Endothelial cell of umbilical vein (primary cell): ENCODE results near the gene FHIT. TPM values are rescaled to one million over a fixed set of nuclear protein-coding genes. Genes with fewer than 3 reads are reported as not detected.

Experiments used
- BruUV-seq: library from RNA; stranded (reverse); fragments of 400-500 nt; replicated peaks from 2 replicates; lab custom pipeline; 2021; lab: Mats Ljungman, UMichigan
- CTCF ChIA-PET: fragments of 300-600, 350-600 bp; sonication (Branson Sonifier 250); formaldehyde crosslinking; loops from one replicate; lab custom pipeline; 2021; ENCODE audit warnings: antibody characterized with exemption, inconsistent platforms; lab: Charles Lee
- POLR2A ChIA-PET: fragments of 300-600, 350-600 bp; sonication (Branson Sonifier 250); formaldehyde crosslinking; loops from one replicate; lab custom pipeline; 2021; ENCODE audit warnings: antibody characterized with exemption, inconsistent platforms; lab: Charles Lee
- DNase-seq: peaks from one replicate; pipeline ENCODE4 v3.0.0-alpha.2; 2011; ENCODE audit warnings: low read depth, low spot score
- FAIRE-seq: peaks from 2 replicates; lab custom pipeline; 2011; peaks lifted over from hg19 to GRCh38; lab: Jason Lieb, UNC
- H2AFZ ChIP-seq: 2 replicates; pipeline ENCODE4 v1.6.0; 2012; ENCODE audit warnings: low read depth, low read length, control low read depth, inconsistent platforms
- H3K27ac ChIP-seq: 2 replicates; pipeline ENCODE4 v1.5.1; 2011; ENCODE audit warnings: low read depth, mild to moderate bottlenecking, control low read depth, low read length, moderate library complexity; ENCODE audit not compliant: insufficient read depth
- H3K27me3 ChIP-seq, 2 experiments: 2 replicates each; pipeline versions ENCODE4 v1.6.0 to v1.6.1; 2011; ENCODE audit warnings: low read length in 2 of 2, mixed read lengths in 1 of 2; ENCODE audit not compliant: control insufficient read depth in 2 of 2, insufficient read depth in 2 of 2
- H3K36me3 ChIP-seq, 2 experiments: 2 replicates in 1 of 2; 3 replicates in 1 of 2; pipeline ENCODE4 v1.5.1; 2011; ENCODE audit warnings: low read length in 2 of 2, mild to moderate bottlenecking in 1 of 2, moderate library complexity in 1 of 2; ENCODE audit not compliant: control insufficient read depth in 2 of 2, insufficient read depth in 2 of 2; ENCODE audit errors: extremely low read depth in 1 of 2
- H3K4me1 ChIP-seq: 3 replicates; pipeline ENCODE4 v1.5.1; 2011; ENCODE audit warnings: mild to moderate bottlenecking, low read length; ENCODE audit not compliant: control insufficient read depth, insufficient read depth; ENCODE audit errors: extremely low read depth
- H3K4me2 ChIP-seq: 2 replicates; pipeline ENCODE4 v1.6.1; 2011; ENCODE audit warnings: low read length, control low read depth, mixed read lengths; ENCODE audit not compliant: insufficient read depth
- H3K4me3 ChIP-seq, 3 experiments: fragments of 200-600 bp in 1 of 3; sonication (generic), shearing (Covaris generic) in 1 of 3; replicated peaks in 1 of 3; 2 replicates each; pipeline ENCODE4 v1.5.1; 2011 to 2016; ENCODE audit warnings: control low read depth in 3 of 3, low read length in 3 of 3, mild to moderate bottlenecking in 2 of 3, inconsistent platforms in 1 of 3, low read depth in 1 of 3, moderate library complexity in 1 of 3; ENCODE audit not compliant: insufficient read depth in 1 of 3
- H3K79me2 ChIP-seq: 2 replicates; pipeline ENCODE4 v1.6.0; 2012; ENCODE audit warnings: low read length, inconsistent platforms; ENCODE audit not compliant: control insufficient read depth, insufficient read depth
- H3K9ac ChIP-seq: replicated peaks from 2 replicates; pipeline ENCODE3; 2011; ENCODE audit warnings: low read length, control low read depth; ENCODE audit not compliant: insufficient read depth; ENCODE audit errors: extremely low read depth
- H3K9me1 ChIP-seq: replicated peaks from 3 replicates; pipeline ENCODE4 v1.6.0; 2011; ENCODE audit warnings: mild to moderate bottlenecking, low read length; ENCODE audit not compliant: control insufficient read depth, insufficient read depth; ENCODE audit errors: extremely low read depth
- H3K9me3 ChIP-seq: replicated peaks from 2 replicates; pipeline ENCODE4 v1.5.1; 2012; ENCODE audit warnings: low read length, inconsistent platforms; ENCODE audit not compliant: control insufficient read depth, insufficient read depth
- H4K20me1 ChIP-seq: replicated peaks from 2 replicates; pipeline ENCODE3; 2011; ENCODE audit warnings: mild to moderate bottlenecking, low read length; ENCODE audit not compliant: control insufficient read depth, insufficient read depth; ENCODE audit errors: extremely low read depth
- CTCF ChIP-seq, 2 donors: IDR thresholded peaks; 1 replicate in 1 of 2; 2 replicates in 1 of 2; pipeline ENCODE4 v1.5.1; 2011; ENCODE audit warnings: low read length in 2 of 2, mild to moderate bottlenecking in 2 of 2, moderate library complexity in 2 of 2, control low read depth in 1 of 2, inconsistent platforms in 1 of 2, low read depth in 1 of 2; ENCODE audit not compliant: insufficient read depth in 1 of 2; ENCODE audit errors: extremely low read depth in 1 of 2
- EZH2 ChIP-seq: IDR thresholded peaks from 2 replicates; pipeline ENCODE4 v1.6.1; 2012; ENCODE audit warnings: borderline replicate concordance, low read depth, mild to moderate bottlenecking, moderate library complexity, low read length, inconsistent platforms; ENCODE audit not compliant: severe bottlenecking
- GATA2 ChIP-seq: IDR thresholded peaks from 2 replicates; pipeline ENCODE4 v1.7.0; 2011; ENCODE audit warnings: low read depth, mild to moderate bottlenecking, moderate library complexity, mixed read lengths, low read length; ENCODE audit not compliant: insufficient read length, insufficient read depth
- JUN ChIP-seq: IDR thresholded peaks from 2 replicates; pipeline ENCODE4 v1.6.1; 2011; ENCODE audit warnings: borderline replicate concordance, low read depth; ENCODE audit not compliant: insufficient read length, insufficient read depth
- MAX ChIP-seq: IDR thresholded peaks from 2 replicates; pipeline ENCODE4 v1.6.1; 2011; ENCODE audit not compliant: insufficient read depth, insufficient read length
- MYC ChIP-seq: IDR thresholded peaks from one replicate; pipeline ENCODE4 v1.6.1; 2011; ENCODE audit warnings: mild to moderate bottlenecking, low read depth, low read length
- POLR2A ChIP-seq: IDR thresholded peaks from 2 replicates; pipeline ENCODE4 v1.6.1; 2012; ENCODE audit warnings: low read depth, mild to moderate bottlenecking, control low read depth, low read length
- POLR2AphosphoS5 ChIP-seq: IDR thresholded peaks from 2 replicates; pipeline ENCODE4 v1.6.1; 2012; ENCODE audit warnings: low read depth, mild to moderate bottlenecking, control low read depth, low read length, moderate library complexity; ENCODE audit not compliant: insufficient read depth
- dilution Hi-C: fragments of 300-500 bp; cut with MboI; formaldehyde crosslinking; loops from one replicate; pipeline ENCODE4 v1.15.0; 2019; ENCODE audit warnings: low sequenced_read_pairs; ENCODE audit not compliant: extremely low pct_ligation_motif_present
- intact Hi-C: fragments of 100-400 bp; cut with micrococcal nuclease; formaldehyde crosslinking; loops from one replicate; pipeline ENCODE4 v1.10.0; 2022
- polyA plus RNA-seq, 4 experiments: library from polyadenylated mRNA; depleted of rRNA in 3 of 4; stranded (reverse) in 3 of 4; unstranded in 1 of 4; fragments of >200 nt; gene quantifications; 2 replicates each; pipeline versions ENCODE4 v1.2.1 to v1.2.3, GENCODE V29; 2011 to 2012; ENCODE audit warnings: missing spikeins in 1 of 4
- total RNA-seq: library from RNA; stranded (reverse); gene quantifications from 2 replicates; pipeline ENCODE4 v1.2.3, GENCODE V29; 2021

FHIT gene
- total and polyA plus RNA-seq, 2 donors (not counting 3 experiments of a cell fraction or from before 2014, with no cell fraction given), result 0.47 to 2.2 TPM

- POLR2A ChIA-PET, result no interaction called here
- Histone ChIP-seq H3K9ac (no peak overlapping the region), H3K4me3 (no peak overlapping the region), H3K9me3 (no peaks in the 10 kb centered on the region), H3K9me1 (no peaks in the 10 kb centered on the region), H2AFZ (no peak overlapping the region), H3K27me3 (no peaks in the 10 kb centered on the region), H3K4me2 (no peak overlapping the region), H3K36me3 (no peaks in the 10 kb centered on the region), H3K79me2 (no peaks in the 10 kb centered on the region), H4K20me1 (no peaks in the 10 kb centered on the region), H3K4me1 (no peaks in the 10 kb centered on the region), H3K27ac (no peak overlapping the region)
- no peak for FAIRE-seq
- intact Hi-C loops, result no loop called here
- BruUV-seq, result no TSS peak
- TF ChIP-seq POLR2AphosphoS5, result no peak
- TF ChIP-seq CTCF (IDR thresholded peaks at IDR 0.05; ENCODE audit: extremely low read depth in 1 of 2, insufficient read depth in 1 of 2, low read depth in 1 of 2, low read length in 2 of 2), result no peak
- TF ChIP-seq POLR2A, result no peak
- no peak for TF ChIP-seq JUN
- TF ChIP-seq MYC, result no peak
- no peak for TF ChIP-seq GATA2
- no peak for TF ChIP-seq EZH2
- TF ChIP-seq MAX, result no peak
- no peak for DNase-seq
- dilution Hi-C loops, result no loop called here
- CTCF ChIA-PET, result no interaction called here
These were observed 463.1 kb downstream of the FHIT start for GRCh38 chr3:60788185-60788584.
